ENCODE measurements around the gene TNFRSF11A. TPM values are rescaled to one million over a fixed set of nuclear protein-coding genes. Genes with fewer than 3 reads are reported as not detected.

The TNFRSF11A gene
- total RNA-seq, 1 experiment from 2014 or later = 6.3 TPM

DNA sequence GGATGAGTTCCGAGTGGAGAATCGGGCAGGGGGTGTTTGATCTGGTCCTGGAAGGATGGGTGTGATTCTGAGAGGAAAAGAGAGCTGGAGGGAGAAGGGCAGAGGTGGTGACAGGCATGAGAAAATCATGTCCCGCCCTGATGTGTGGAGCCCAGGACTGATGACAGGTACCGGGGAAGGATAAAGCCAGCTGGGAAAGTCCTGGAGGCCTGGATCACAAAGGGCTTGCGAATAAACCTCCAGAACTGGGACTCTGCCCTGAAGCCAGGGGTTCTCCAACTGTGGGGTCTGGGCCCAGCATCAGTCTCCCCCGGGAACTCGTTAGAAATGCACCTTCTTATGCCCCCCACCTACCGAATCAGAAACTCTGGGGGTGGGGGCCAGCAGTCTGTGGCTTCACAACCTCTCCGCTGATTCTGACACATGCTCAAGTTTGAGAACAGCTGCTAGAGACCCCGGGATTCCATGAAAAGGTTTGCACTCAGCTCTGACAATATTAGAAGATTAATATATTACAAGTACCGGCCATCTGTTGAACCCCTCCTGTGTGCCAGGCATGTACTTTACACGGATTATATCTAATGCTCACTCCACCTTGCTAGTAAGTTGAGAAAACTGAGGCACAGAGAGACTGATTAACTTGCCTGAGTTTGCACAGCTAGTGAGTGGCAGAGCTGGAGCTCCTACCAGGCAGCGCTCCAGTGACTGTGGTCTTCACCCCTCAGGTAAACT is 8.0 kb downstream of the TNFRSF11A start:
- H3K4me3 ChIP-seq = no peak overlapping the region
- H3K27me3 ChIP-seq (ENCODE audit: insufficient read depth, low read depth) = no peaks in the 10 kb centered on the region
- POLR2A ChIA-PET (ENCODE audit: unreplicated experiment) = no interaction called here
- H3K36me3 ChIP-seq (ENCODE audit: low read depth) = no peaks in the 10 kb centered on the region
- TF ChIP-seq EZH2 (IDR thresholded peaks at IDR 0.05; ENCODE audit: low read depth) = no peak
- TF ChIP-seq, protein P1, sequence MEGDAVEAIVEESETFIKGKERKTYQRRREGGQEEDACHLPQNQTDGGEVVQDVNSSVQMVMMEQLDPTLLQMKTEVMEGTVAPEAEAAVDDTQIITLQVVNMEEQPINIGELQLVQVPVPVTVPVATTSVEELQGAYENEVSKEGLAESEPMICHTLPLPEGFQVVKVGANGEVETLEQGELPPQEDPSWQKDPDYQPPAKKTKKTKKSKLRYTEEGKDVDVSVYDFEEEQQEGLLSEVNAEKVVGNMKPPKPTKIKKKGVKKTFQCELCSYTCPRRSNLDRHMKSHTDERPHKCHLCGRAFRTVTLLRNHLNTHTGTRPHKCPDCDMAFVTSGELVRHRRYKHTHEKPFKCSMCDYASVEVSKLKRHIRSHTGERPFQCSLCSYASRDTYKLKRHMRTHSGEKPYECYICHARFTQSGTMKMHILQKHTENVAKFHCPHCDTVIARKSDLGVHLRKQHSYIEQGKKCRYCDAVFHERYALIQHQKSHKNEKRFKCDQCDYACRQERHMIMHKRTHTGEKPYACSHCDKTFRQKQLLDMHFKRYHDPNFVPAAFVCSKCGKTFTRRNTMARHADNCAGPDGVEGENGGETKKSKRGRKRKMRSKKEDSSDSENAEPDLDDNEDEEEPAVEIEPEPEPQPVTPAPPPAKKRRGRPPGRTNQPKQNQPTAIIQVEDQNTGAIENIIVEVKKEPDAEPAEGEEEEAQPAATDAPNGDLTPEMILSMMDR (conservative IDR thresholded peaks at IDR 0.05) = no peak
- intact Hi-C loops (cut with micrococcal nuclease; ENCODE audit: unreplicated experiment) = no loop called here
- no peak overlapping the region for H2AFZ ChIP-seq
- no peaks in the 10 kb centered on the region for H3K9me2 ChIP-seq (ENCODE audit: insufficient read depth)
- no peak overlapping the region for H3K27ac ChIP-seq
- no peaks in the 10 kb centered on the region for H3F3A ChIP-seq (ENCODE audit: insufficient read depth, low read depth)
- H4K20me1 ChIP-seq (ENCODE audit: insufficient read depth) = no peaks in the 10 kb centered on the region
- CTCF ChIA-PET = no interaction called here
- no peak overlapping the region for H3K4me2 ChIP-seq
- no peaks in the 10 kb centered on the region for H3K9me3 ChIP-seq (ENCODE audit: insufficient read depth, low read depth)
- DNase-seq = no peak
- no peaks in the 10 kb centered on the region for H3K79me2 ChIP-seq (ENCODE audit: low read depth)
- H3K4me1 ChIP-seq (replicated peaks; ENCODE audit: insufficient read depth) = no peaks in the 10 kb centered on the region
- BruUV-seq (replicated peaks) = no TSS peak

DNA sequence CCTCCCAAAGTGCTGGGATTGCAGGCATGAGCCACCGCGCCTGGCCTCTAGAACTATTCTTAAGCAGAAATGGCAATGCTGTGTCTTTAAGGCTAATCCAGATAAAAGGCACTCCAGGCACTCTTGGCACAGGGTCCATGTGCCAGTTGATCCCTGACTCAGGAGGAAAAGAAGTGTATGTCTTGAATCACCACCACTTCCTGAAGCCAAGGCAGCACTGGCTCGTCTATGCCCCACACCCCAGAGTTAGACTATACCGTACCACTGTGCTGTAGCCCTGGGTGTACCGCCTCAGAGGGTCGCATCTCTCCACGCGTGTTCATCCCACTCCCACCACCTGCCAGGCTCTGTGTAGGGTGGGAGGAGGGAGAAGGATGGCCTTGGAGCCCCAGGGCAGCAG is 9.0 kb downstream of the TNFRSF11A start:
- intact Hi-C loops (cut with micrococcal nuclease; ENCODE audit: unreplicated experiment) = no loop called here
- BruUV-seq (replicated peaks) = no TSS peak
- POLR2A ChIA-PET (ENCODE audit: unreplicated experiment) = no interaction called here

DNA sequence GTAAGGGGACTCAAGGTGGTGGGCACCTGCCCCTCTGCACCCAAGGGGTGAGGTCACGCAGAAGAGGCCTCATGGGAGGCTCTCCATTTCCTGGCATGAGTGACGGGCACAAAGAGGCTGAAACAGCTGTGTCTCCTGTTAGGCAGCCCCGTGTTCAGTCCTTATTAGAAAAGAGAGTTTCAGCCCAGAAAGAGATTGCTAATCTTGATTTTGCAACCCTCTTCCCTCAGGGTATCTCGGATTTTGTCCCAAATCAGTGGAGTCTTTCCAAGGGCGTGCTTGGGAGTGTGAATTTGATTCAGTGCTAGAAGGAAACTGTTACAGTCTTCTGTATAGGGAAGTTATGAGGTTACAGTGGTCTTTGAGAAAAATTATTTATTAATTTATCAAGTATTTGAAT is 10.4 kb downstream of the TNFRSF11A start:
- no peak overlapping the region for H3K4me3 ChIP-seq
- intact Hi-C loops (cut with micrococcal nuclease; ENCODE audit: unreplicated experiment) = no loop called here
- no peaks in the 10 kb centered on the region for H3K9me3 ChIP-seq (ENCODE audit: insufficient read depth, low read depth)
- no peak overlapping the region for H3K27ac ChIP-seq
- ChIA-PET POLR2A (ENCODE audit: unreplicated experiment) (no interaction called here), CTCF (no interaction called here)
- H3K4me1 ChIP-seq (replicated peaks; ENCODE audit: insufficient read depth) = peaks cover 17% of the 10 kb centered on the region
- H3K27me3 ChIP-seq (ENCODE audit: insufficient read depth, low read depth) = no peaks in the 10 kb centered on the region
- DNase-seq = no peak
- no peaks in the 10 kb centered on the region for H3K9me2 ChIP-seq (ENCODE audit: insufficient read depth)
- BruUV-seq (replicated peaks) = no TSS peak
- TF ChIP-seq, protein P1 (conservative IDR thresholded peaks at IDR 0.05) = no peak
- no peak for TF ChIP-seq EZH2 (IDR thresholded peaks at IDR 0.05; ENCODE audit: low read depth)
- H4K20me1 ChIP-seq (ENCODE audit: insufficient read depth) = no peaks in the 10 kb centered on the region
- H3K4me2 ChIP-seq = no peak overlapping the region
- no peaks in the 10 kb centered on the region for H3K36me3 ChIP-seq (ENCODE audit: low read depth)
- H3F3A ChIP-seq (ENCODE audit: insufficient read depth, low read depth) = peaks cover 9% of the 10 kb centered on the region; the same call in 1 of the 2 replicates
- H2AFZ ChIP-seq = no peak overlapping the region
- H3K79me2 ChIP-seq (ENCODE audit: low read depth) = no peaks in the 10 kb centered on the region

More for the DNA sequence above, 9.0 kb downstream of the TNFRSF11A start:
- Histone ChIP-seq H3K9me3 (ENCODE audit: insufficient read depth, low read depth) (no peaks in the 10 kb centered on the region), H3K9me2 (ENCODE audit: insufficient read depth) (no peaks in the 10 kb centered on the region), H3K4me3 (no peak overlapping the region), H3K4me2 (no peak overlapping the region), H3K27ac (no peak overlapping the region), H3K27me3 (ENCODE audit: insufficient read depth, low read depth) (no peaks in the 10 kb centered on the region), H3K4me1 (replicated peaks; ENCODE audit: insufficient read depth) (peaks cover 5% of the 10 kb centered on the region), H3F3A (ENCODE audit: insufficient read depth, low read depth) (peaks cover 5% of the 10 kb centered on the region; the same call in 1 of the 2 replicates), H4K20me1 (ENCODE audit: insufficient read depth) (no peaks in the 10 kb centered on the region), H3K79me2 (ENCODE audit: low read depth) (no peaks in the 10 kb centered on the region), H3K36me3 (ENCODE audit: low read depth) (no peaks in the 10 kb centered on the region), H2AFZ (no peak overlapping the region)
- CTCF ChIA-PET = interaction anchor here (0.6 kb wide), 1 partner anchor 403 kb away, joined by 7 read pairs; no protein-coding TSS in a partner anchor
- DNase-seq = no peak
- TF ChIP-seq EZH2 (IDR thresholded peaks at IDR 0.05; ENCODE audit: low read depth) = no peak
- TF ChIP-seq, protein P1 (conservative IDR thresholded peaks at IDR 0.05) = no peak
